K562 (cell line): ENCODE measurements around the gene SLC38A2. TPM values are rescaled to one million over a fixed set of nuclear protein-coding genes. Genes with fewer than 3 reads are reported as not detected.
A peak's percentile ranks its signal among the peaks of the same experiment; 100 is the strongest.

Experiments
- ATAC-seq: fragments of 200-7000 bp; cut with Tn5 transposase; 3 replicates; pipeline ENCODE4 v1.9.1; 2020; ENCODE audit warnings: moderate library complexity
- BruUV-seq: library from RNA; stranded (reverse); fragments of 400-500 nt; replicated peaks from 2 replicates; lab custom pipeline; 2021; lab: Mats Ljungman, UMichigan
- CTCF ChIA-PET: fragments of 300-600 bp; formaldehyde crosslinking; extraction: SDS; loops from one replicate; lab custom pipeline; 2021; ENCODE audit warnings: low intra/inter-chr PET ratio; lab: Yijun Ruan, JAX
- POLR2A ChIA-PET: fragments of 300-600, 350-650 bp; sonication (Branson Sonifier 250); formaldehyde crosslinking; extraction: SDS; loops from one replicate; lab custom pipeline; 2021; ENCODE audit warnings: antibody characterized with exemption, inconsistent platforms; lab: Yijun Ruan, JAX
- DNase-seq, 4 experiments: peaks; one replicate each; pipeline versions ENCODE4 v3.0.0 to v3.0.0-alpha.2; 2011 to 2018; ENCODE audit warnings: low spot score in 3 of 4, mixed read lengths in 3 of 4; ENCODE audit errors: extremely low read depth in 1 of 4
- FAIRE-seq: peaks from 2 replicates; lab custom pipeline; 2011; peaks lifted over from hg19 to GRCh38; lab: Jason Lieb, UNC
- H2AFZ ChIP-seq: 2 replicates; pipeline ENCODE4 v1.6.0; 2011; ENCODE audit warnings: low read depth, low read length, control low read depth, inconsistent platforms
- H3K27ac ChIP-seq: fragments of 200-600 bp; 3 replicates; pipeline ENCODE4 v1.8.0; 2011; ENCODE audit warnings: low read depth, mild to moderate bottlenecking, control low read depth, inconsistent platforms, low read length, moderate library complexity, mixed read lengths; ENCODE audit errors: extremely low read depth
- H3K27me3 ChIP-seq, 2 experiments: fragments of 300-600 bp in 1 of 2; 2 replicates in 1 of 2; 3 replicates in 1 of 2; pipeline versions ENCODE4 v1.6.0 to v1.8.0; 2011; ENCODE audit warnings: inconsistent platforms in 2 of 2, low read length in 2 of 2, mild to moderate bottlenecking in 1 of 2, mixed read lengths in 1 of 2, moderate library complexity in 1 of 2; ENCODE audit not compliant: control insufficient read depth in 2 of 2, insufficient read depth in 2 of 2
- H3K36me3 ChIP-seq: fragments of 300-600 bp; 3 replicates; pipeline ENCODE4 v1.8.0; 2011; ENCODE audit warnings: mild to moderate bottlenecking, low read length, inconsistent platforms; ENCODE audit not compliant: control insufficient read depth, insufficient read depth
- H3K4me1 ChIP-seq, 2 experiments: fragments of 200-600 bp in 1 of 2; replicated peaks in 1 of 2; 2 replicates in 1 of 2; 3 replicates in 1 of 2; pipeline versions ENCODE4 v1.5.1 to v1.8.0; 2011; ENCODE audit warnings: inconsistent platforms in 2 of 2, low read length in 2 of 2, mild to moderate bottlenecking in 1 of 2, mixed read lengths in 1 of 2, moderate library complexity in 1 of 2; ENCODE audit not compliant: control insufficient read depth in 2 of 2, insufficient read depth in 2 of 2
- H3K4me2 ChIP-seq: 2 replicates; pipeline ENCODE4 v1.6.1; 2011; ENCODE audit warnings: low read length, control low read depth, inconsistent platforms, mixed read lengths; ENCODE audit not compliant: insufficient read depth
- H3K4me3 ChIP-seq: fragments of 200-600 bp; sonication (generic), shearing (Covaris generic); 2 replicates; pipeline ENCODE4 v1.5.1; 2016; ENCODE audit warnings: control low read depth, inconsistent platforms
- H3K79me2 ChIP-seq: fragments of 200-600 bp; 3 replicates; pipeline ENCODE4 v1.8.0; 2011; ENCODE audit warnings: low read length, inconsistent platforms; ENCODE audit not compliant: control insufficient read depth, insufficient read depth
- H3K9ac ChIP-seq, 2 experiments: 2 replicates each; pipeline versions ENCODE4 v1.6.0 to v1.6.1; 2011; ENCODE audit warnings: low read depth in 2 of 2, low read length in 2 of 2, control low read depth in 1 of 2, inconsistent platforms in 1 of 2, mild to moderate bottlenecking in 1 of 2, mixed read lengths in 1 of 2; ENCODE audit not compliant: insufficient read depth in 1 of 2
- H3K9me1 ChIP-seq: one replicate; pipeline ENCODE4 v1.6.0; 2011; ENCODE audit warnings: inconsistent platforms, mild to moderate bottlenecking, low read length, moderate library complexity; ENCODE audit not compliant: control insufficient read depth, insufficient read depth
- H3K9me3 ChIP-seq: replicated peaks from 2 replicates; pipeline ENCODE4 v1.5.1; 2011; ENCODE audit warnings: low read depth, low read length, inconsistent platforms; ENCODE audit not compliant: control insufficient read depth, insufficient read depth
- H4K20me1 ChIP-seq: replicated peaks from 2 replicates; pipeline ENCODE4 v1.6.1; 2011; ENCODE audit warnings: low read length, inconsistent platforms, mixed read lengths; ENCODE audit not compliant: control insufficient read depth, insufficient read depth
- CREM ChIP-seq: IDR thresholded peaks from 2 replicates; pipeline ENCODE4 v1.6.1; 2014; ENCODE audit warnings: antibody characterized with exemption, low read depth
- DIDO1 ChIP-seq: fragments of 450-650 bp; IDR thresholded peaks from 2 replicates; pipeline ENCODE4 v1.6.1; 2016; ENCODE audit warnings: low read depth, missing biosample characterization, missing genetic modification characterization
- HINFP ChIP-seq: fragments of 450-650 bp; conservative IDR thresholded peaks from 2 replicates; pipeline ENCODE4 v1.6.1; 2016; ENCODE audit warnings: missing genetic modification characterization, low read depth, mild to moderate bottlenecking, control low read depth, missing compliant biosample characterization
- NFRKB ChIP-seq: fragments of 450-650 bp; IDR thresholded peaks from 2 replicates; pipeline ENCODE4 v1.6.1; 2016; ENCODE audit warnings: low read depth
- NR4A1 ChIP-seq, 2 experiments: fragments of 250-450 bp in 1 of 2; fragments of 450-650 bp in 1 of 2; sonication (Bioruptor Pico) in 1 of 2; IDR thresholded peaks; 2 replicates each; pipeline versions ENCODE4 v1.4.0 to v1.6.1; 2016 to 2020; ENCODE audit warnings: mild to moderate bottlenecking in 2 of 2, missing compliant biosample characterization in 1 of 2, missing genetic modification characterization in 1 of 2, moderate library complexity in 1 of 2
- SIN3A ChIP-seq, 2 experiments: fragments of 150-350 bp in 1 of 2; IDR thresholded peaks; 2 replicates each; pipeline ENCODE4 v1.6.1; 2011 to 2016; ENCODE audit warnings: borderline replicate concordance in 2 of 2, low read depth in 2 of 2, low read length in 2 of 2, mild to moderate bottlenecking in 2 of 2, moderate library complexity in 2 of 2; ENCODE audit not compliant: control insufficient read depth in 1 of 2
- TAL1 ChIP-seq: fragments of 450-650 bp; IDR thresholded peaks from 2 replicates; pipeline ENCODE4 v1.6.1; 2016; ENCODE audit warnings: mild to moderate bottlenecking
- TBP ChIP-seq: optimal IDR thresholded peaks from 2 replicates; pipeline ENCODE3; 2011; ENCODE audit warnings: low read depth, low read length, improper control_type of control experiment
- ZFX ChIP-seq: sonication (generic); formaldehyde crosslinking; IDR thresholded peaks from 2 replicates; pipeline ENCODE4 v1.8.0; 2022; ENCODE audit warnings: mild to moderate bottlenecking, missing genetic modification reagents, moderate library complexity
- WGBS: fragments of 100-300 bp; shearing (Covaris generic); methylation state at CpG from one replicate; pipeline ENCODE4 v1.1.6; 2016; ENCODE audit warnings: low coverage, mixed read lengths; ENCODE audit not compliant: insufficient coverage; ENCODE audit errors: missing lambda C conversion rate; 5-methylcytosine and 5-hydroxymethylcytosine counted together
- in situ Hi-C: fragments of 300-500 bp; cut with MboI; formaldehyde crosslinking; loops from 4 replicates; pipeline ENCODE4 v1.15.0; 2018; ENCODE audit warnings: inconsistent platforms, mixed read lengths
- intact Hi-C: fragments of 100-400 bp; cut with micrococcal nuclease; formaldehyde crosslinking; loops from 2 replicates; pipeline ENCODE4 v1.14.2; 2022
- polyA plus RNA-seq, 8 experiments: library from polyadenylated mRNA; depleted of rRNA in 4 of 8; stranded (reverse) in 5 of 8; unstranded in 3 of 8; fragments of >200 nt; fragmentation: Nextera tagmentation in 2 of 8; fragmentation: Illumina TruSeq in 1 of 8; extraction: Ambion mirVana in 2 of 8; extraction: Trizol in 1 of 8; gene quantifications; 2 replicates each; pipeline versions ENCODE4 v1.2.1 to v1.2.3, GENCODE V29; 2011 to 2014; ENCODE audit warnings: inconsistent platforms in 1 of 8, missing spikeins in 1 of 8
- total RNA-seq, 7 experiments: library from RNA; depleted of rRNA in 6 of 7; stranded (reverse); fragments of >200 nt in 6 of 7; fragmentation: Illumina TruSeq in 2 of 7; extraction: Trizol in 2 of 7; gene quantifications; 2 replicates each; pipeline versions ENCODE4 v1.2.1 to v1.2.3, GENCODE V29; 2011 to 2021; ENCODE audit warnings: low replicate concordance in 1 of 7
- TF ChIP-seq, protein P1 (sequence below): fragments of 250-450 bp; sonication (Bioruptor Pico); IDR thresholded peaks from 2 replicates; pipeline ENCODE4 v1.9.0; 2021; ENCODE audit warnings: mild to moderate bottlenecking
- TF ChIP-seq, protein P2 (sequence below), 2 experiments: IDR thresholded peaks in 1 of 2; conservative IDR thresholded peaks in 1 of 2; 2 replicates each; pipeline ENCODE4 v1.6.1; 2016; ENCODE audit warnings: low read depth in 2 of 2, mild to moderate bottlenecking in 1 of 2, missing compliant biosample characterization in 1 of 2, missing genetic modification characterization in 1 of 2, moderate library complexity in 1 of 2

The SLC38A2 gene
- total and polyA plus RNA-seq, 9 of the 15 experiments (the other 6 are each of a cell fraction or from before 2014, with no cell fraction given): 98.7 to 292 (median 143) TPM

DNA sequence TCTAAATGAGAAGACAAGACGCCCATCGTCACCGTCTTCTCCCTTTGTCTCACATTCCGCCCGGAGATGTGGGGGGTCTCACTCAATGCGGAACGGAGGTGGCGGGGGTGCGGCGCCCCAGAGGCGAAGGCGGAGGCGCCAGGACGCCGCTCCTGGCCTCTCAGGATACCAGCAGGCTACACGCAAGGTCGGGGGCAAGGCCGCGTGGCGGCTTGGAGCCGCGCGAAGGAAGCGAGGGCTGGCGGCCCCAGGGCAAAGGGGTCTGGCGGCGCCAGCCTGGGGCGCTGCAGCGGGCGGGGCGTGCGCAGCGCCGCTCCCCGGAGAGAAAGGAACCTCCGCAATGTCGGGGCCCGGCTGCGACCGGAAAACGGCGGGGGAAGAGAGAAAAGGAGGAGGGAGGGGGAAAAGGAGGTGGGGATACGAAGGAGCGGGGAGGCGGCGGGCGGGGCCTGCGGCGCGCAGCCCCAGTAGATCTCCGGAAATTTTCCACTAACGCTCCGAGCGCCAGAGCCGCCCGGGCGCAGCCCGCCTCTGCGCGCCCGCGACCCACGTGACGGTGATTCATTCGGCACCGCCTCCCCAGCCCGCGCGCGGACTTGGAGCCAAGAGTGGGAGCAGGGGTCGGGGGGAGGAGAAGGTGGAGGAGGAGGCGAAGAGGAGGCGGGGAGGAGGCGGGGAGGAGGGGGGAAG, 10.5 kb upstream of the SLC38A2 start (continued):
- TF ChIP-seq, protein P1, sequence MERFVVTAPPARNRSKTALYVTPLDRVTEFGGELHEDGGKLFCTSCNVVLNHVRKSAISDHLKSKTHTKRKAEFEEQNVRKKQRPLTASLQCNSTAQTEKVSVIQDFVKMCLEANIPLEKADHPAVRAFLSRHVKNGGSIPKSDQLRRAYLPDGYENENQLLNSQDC (CRISPR knock-in tag): no peak
- TF ChIP-seq TAL1 (no peak), DIDO1 (tag) (no peak), ZFX (CRISPR knock-in tag) (peak; percentile 90), HINFP (tag) (no peak)

DNA sequence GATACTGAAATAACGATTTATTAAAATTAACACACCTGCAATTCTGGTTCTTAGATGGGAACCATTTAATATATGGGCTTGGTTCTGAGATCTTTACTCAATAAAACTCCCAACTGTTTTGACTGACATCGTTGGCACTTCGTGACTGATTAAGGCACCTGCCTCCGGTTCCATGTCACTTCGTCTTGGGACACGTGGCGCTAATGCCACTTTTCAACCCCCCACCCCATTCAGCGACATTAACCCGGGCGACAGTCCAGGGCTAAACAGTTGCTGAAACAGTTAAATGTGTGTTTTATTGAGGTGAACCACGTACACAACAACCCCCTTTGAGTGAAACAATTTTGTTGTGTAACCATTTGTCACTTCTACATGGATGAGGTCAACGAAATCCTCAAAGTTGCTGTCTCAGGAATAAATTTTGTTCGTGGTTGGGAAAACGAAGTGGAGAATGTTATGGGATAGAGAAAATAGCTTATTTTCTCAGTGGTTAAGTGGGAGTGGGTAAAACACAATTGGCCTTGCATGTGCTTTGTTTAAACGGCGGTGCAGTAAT, 9.9 kb upstream of the SLC38A2 start:
- in situ Hi-C loops (no loop called here), intact Hi-C loops (loop anchor here (5.0 to 10.0 kb wide), 3 partner anchors 90 to 142 kb away; partner anchors contain the start of gene SLC38A1)
- CTCF ChIA-PET: no interaction called here
- BruUV-seq: TSS peak; percentile 94
- Histone ChIP-seq H2AFZ (peak overlapping the region; percentile 64), H3K27me3 (no peaks in the 10 kb centered on the region), H4K20me1 (no peaks in the 10 kb centered on the region), H3K27ac (peak overlapping the region; percentile 97), H3K36me3 (no peaks in the 10 kb centered on the region), H3K4me2 (peak overlapping the region; percentile 83), H3K4me1 (peaks cover 16 to 60% of the 10 kb centered on the region in 2 experiments), H3K4me3 (peak overlapping the region; percentile 65), H3K9ac (peak overlapping the region; percentile 92 to 98), H3K9me3 (peaks cover 4% of the 10 kb centered on the region; the same call in 1 of the 2 replicates), H3K79me2 (peaks cover 35% of the 10 kb centered on the region), H3K9me1 (no peaks in the 10 kb centered on the region)
- POLR2A ChIA-PET: interaction anchor here (4.7 kb wide), 1 partner anchor 11 kb away, joined by 26 read pairs; no protein-coding TSS in a partner anchor
- FAIRE-seq (peak; percentile 60), ATAC-seq (no peak), DNase-seq (peak in 2 of 4 experiments; percentile 15 to 32)
- 26% methylated on average over 16 of the region's 16 CpGs for WGBS
- no peak for TF ChIP-seq TBP
- TF ChIP-seq NFRKB: peak; percentile 85; the same call in 1 of the 2 replicates
- no peak for TF ChIP-seq CREM
- TF ChIP-seq, protein P2, sequence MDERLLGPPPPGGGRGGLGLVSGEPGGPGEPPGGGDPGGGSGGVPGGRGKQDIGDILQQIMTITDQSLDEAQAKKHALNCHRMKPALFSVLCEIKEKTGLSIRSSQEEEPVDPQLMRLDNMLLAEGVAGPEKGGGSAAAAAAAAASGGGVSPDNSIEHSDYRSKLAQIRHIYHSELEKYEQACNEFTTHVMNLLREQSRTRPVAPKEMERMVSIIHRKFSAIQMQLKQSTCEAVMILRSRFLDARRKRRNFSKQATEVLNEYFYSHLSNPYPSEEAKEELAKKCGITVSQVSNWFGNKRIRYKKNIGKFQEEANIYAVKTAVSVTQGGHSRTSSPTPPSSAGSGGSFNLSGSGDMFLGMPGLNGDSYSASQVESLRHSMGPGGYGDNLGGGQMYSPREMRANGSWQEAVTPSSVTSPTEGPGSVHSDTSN (CRISPR knock-in tag; IDR thresholded peaks at IDR 0.05; ENCODE audit: low read depth): no peak
- TF ChIP-seq, protein P2 (tag; conservative IDR thresholded peaks at IDR 0.05; ENCODE audit: low read depth): 0 out of 2 replicates have a peak, but pooled peaks have one; percentile 20
- no peak for TF ChIP-seq SIN3A (IDR thresholded peaks at IDR 0.05; ENCODE audit: borderline replicate concordance in 2 of 2, control insufficient read depth in 1 of 2, low read depth in 2 of 2, low read length in 2 of 2)
- TF ChIP-seq NR4A1 (CRISPR knock-in tag; IDR thresholded peaks at IDR 0.05): no peak
- peak; percentile 43; the same call in 1 of the 2 replicates for TF ChIP-seq NR4A1 (tag; IDR thresholded peaks at IDR 0.05)
